Measurements from ENCODE around the gene APOO.

The APOO gene

GRCh38 chrX:23792861-23793553, 114.7 kb downstream of the APOO start:
- TF ChIP-seq ZFX (IDR thresholded peaks at IDR 0.05) (no peak), CTCF (conservative IDR thresholded peaks at IDR 0.05) (no peak)
- H3K27ac ChIP-seq = no peak overlapping the region

GRCh38 chrX:23790155-23790497, 117.6 kb downstream of the APOO start:
- no peak for TF ChIP-seq CTCF (conservative IDR thresholded peaks at IDR 0.05)
- no peak for TF ChIP-seq ZFX (IDR thresholded peaks at IDR 0.05)
- no peak overlapping the region for H3K27ac ChIP-seq

GRCh38 chrX:23789386-23790154, 118.2 kb downstream of the APOO start:
- TF ChIP-seq ZFX (IDR thresholded peaks at IDR 0.05) = no peak
- TF ChIP-seq CTCF (conservative IDR thresholded peaks at IDR 0.05) = no peak
- no peak overlapping the region for H3K27ac ChIP-seq

GRCh38 chrX:23788946-23789345, 118.8 kb downstream of the APOO start:
- TF ChIP-seq CTCF (conservative IDR thresholded peaks at IDR 0.05) = no peak
- no peak for TF ChIP-seq ZFX (IDR thresholded peaks at IDR 0.05)
- no peak overlapping the region for H3K27ac ChIP-seq

- no peak overlapping the region for H3K27ac ChIP-seq
- TF ChIP-seq CTCF (conservative IDR thresholded peaks at IDR 0.05) (no peak), ZFX (IDR thresholded peaks at IDR 0.05) (no peak)
These were observed 119.2 kb downstream of the APOO start for GRCh38 chrX:23788521-23788920.

GRCh38 chrX:23787745-23788118, 120.0 kb downstream of the APOO start:
- H3K27ac ChIP-seq = no peak overlapping the region
- no peak for TF ChIP-seq CTCF (conservative IDR thresholded peaks at IDR 0.05)
- TF ChIP-seq ZFX (IDR thresholded peaks at IDR 0.05) = no peak

- H3K27ac ChIP-seq = no peak overlapping the region
- TF ChIP-seq CTCF (conservative IDR thresholded peaks at IDR 0.05) = no peak
- no peak for TF ChIP-seq ZFX (IDR thresholded peaks at IDR 0.05)
These were observed 121.4 kb downstream of the APOO start for GRCh38 chrX:23786268-23786815.
